Suprapubic skin (tissue), 3 donors: ENCODE measurements around the gene CRYGC.

Experiments
- CTCF ChIP-seq, 2 donors: fragments of 200-600 bp in 1 of 2; fragments of 450-650 bp in 1 of 2; sonication (generic) in 1 of 2; IDR thresholded peaks; one replicate each; pipeline ENCODE4 v1.5.1; 2016 to 2019; ENCODE audit warnings: antibody characterized with exemption in 2 of 2, mild to moderate bottlenecking in 1 of 2, moderate library complexity in 1 of 2
- POLR2A ChIP-seq, 2 donors: fragments of 450-650 bp; IDR thresholded peaks; one replicate each; pipeline ENCODE4 v1.6.1; 2017; ENCODE audit warnings: antibody characterized with exemption in 2 of 2, mild to moderate bottlenecking in 2 of 2, moderate library complexity in 2 of 2

- TF ChIP-seq POLR2A (IDR thresholded peaks at IDR 0.05) = no peak
- TF ChIP-seq CTCF (IDR thresholded peaks at IDR 0.05) = no peak
Observed at GRCh38 chr2:208097801-208098200, 31.8 kb downstream of the CRYGC start.
